Liver (tissue), 9 donors: ENCODE data around the gene C1orf21. TPM values are rescaled to one million over a fixed set of nuclear protein-coding genes. Genes with fewer than 3 reads are reported as not detected.

Experiments used
- DNase-seq: peaks from one replicate; pipeline ENCODE4 v3.0.0-alpha.2; 2017; ENCODE audit warnings: low spot score
- H3K27ac ChIP-seq, 2 donors: one replicate each; pipeline ENCODE4 v1.7.0; 2013; ENCODE audit warnings: inconsistent platforms in 2 of 2, low read length in 2 of 2, control low read depth in 1 of 2, low read depth in 1 of 2, mild to moderate bottlenecking in 1 of 2
- H3K27me3 ChIP-seq, 4 donors: one replicate each; pipeline versions ENCODE4 v1.6.1 to v1.7.0; 2013; ENCODE audit warnings: low read length in 3 of 4, inconsistent platforms in 1 of 4, mild to moderate bottlenecking in 1 of 4, moderate library complexity in 1 of 4; ENCODE audit not compliant: control insufficient read depth in 4 of 4, insufficient read depth in 4 of 4
- H3K36me3 ChIP-seq, 4 donors: one replicate each; pipeline versions ENCODE4 v1.6.1 to v1.7.0; 2013; ENCODE audit warnings: low read length in 3 of 4, mild to moderate bottlenecking in 3 of 4, low read depth in 1 of 4, moderate library complexity in 1 of 4; ENCODE audit not compliant: control insufficient read depth in 4 of 4, insufficient read depth in 3 of 4
- H3K4me1 ChIP-seq, 4 donors: one replicate each; pipeline versions ENCODE4 v1.6.1 to v1.7.0; 2013; ENCODE audit warnings: low read length in 3 of 4, mild to moderate bottlenecking in 3 of 4, moderate library complexity in 1 of 4; ENCODE audit not compliant: control insufficient read depth in 4 of 4, insufficient read depth in 4 of 4
- H3K4me3 ChIP-seq, 3 donors: one replicate each; pipeline versions ENCODE4 v1.6.1 to v1.7.0; 2013; ENCODE audit warnings: low read length in 3 of 3, control low read depth in 1 of 3, low read depth in 1 of 3, mild to moderate bottlenecking in 1 of 3
- H3K9ac ChIP-seq, 2 donors: one replicate each; pipeline ENCODE4 v1.7.0; 2013; ENCODE audit warnings: low read length in 2 of 2, mild to moderate bottlenecking in 2 of 2, moderate library complexity in 2 of 2, control low read depth in 1 of 2, low read depth in 1 of 2
- H3K9me3 ChIP-seq, 4 donors: one replicate each; pipeline versions ENCODE4 v1.6.1 to v1.7.0; 2013; ENCODE audit warnings: low read length in 3 of 4; ENCODE audit not compliant: control insufficient read depth in 4 of 4
- ATF3 ChIP-seq: IDR thresholded peaks from 2 replicates; pipeline ENCODE4 v1.6.1; 2016; ENCODE audit warnings: antibody characterized with exemption
- CTCF ChIP-seq: fragments of 150-350 bp; IDR thresholded peaks from 2 replicates; pipeline ENCODE4 v1.5.1; 2017; ENCODE audit warnings: improper control_type of control experiment, low read depth, low read length; ENCODE audit not compliant: missing input control
- EGR1 ChIP-seq, 2 donors: IDR thresholded peaks; 2 replicates each; pipeline ENCODE4 v1.6.1; 2016 to 2018; ENCODE audit warnings: antibody characterized with exemption in 2 of 2, low read depth in 2 of 2
- FOXA1 ChIP-seq: IDR thresholded peaks from 2 replicates; pipeline ENCODE4 v1.6.1; 2016; ENCODE audit warnings: antibody characterized with exemption
- FOXA2 ChIP-seq: IDR thresholded peaks from 2 replicates; pipeline ENCODE4 v1.6.1; 2016; ENCODE audit warnings: antibody characterized with exemption
- GABPA ChIP-seq, 2 donors: IDR thresholded peaks in 1 of 2; conservative IDR thresholded peaks in 1 of 2; 2 replicates each; pipeline ENCODE4 v1.6.1; 2016; ENCODE audit warnings: antibody characterized with exemption in 2 of 2, mild to moderate bottlenecking in 1 of 2, moderate library complexity in 1 of 2
- HNF4A ChIP-seq, 2 donors: conservative IDR thresholded peaks; 2 replicates each; pipeline ENCODE4 v1.6.1; 2016; ENCODE audit warnings: antibody characterized with exemption in 2 of 2, mild to moderate bottlenecking in 2 of 2
- HNF4G ChIP-seq: IDR thresholded peaks from 2 replicates; pipeline ENCODE4 v1.6.1; 2016; ENCODE audit warnings: antibody characterized with exemption
- JUND ChIP-seq, 2 donors: IDR thresholded peaks; 2 replicates each; pipeline ENCODE4 v1.6.1; 2016; ENCODE audit warnings: antibody characterized with exemption in 2 of 2
- MAX ChIP-seq: IDR thresholded peaks from 2 replicates; pipeline ENCODE4 v1.6.1; 2016; ENCODE audit warnings: antibody characterized with exemption
- NR2F2 ChIP-seq: IDR thresholded peaks from 2 replicates; pipeline ENCODE4 v1.6.1; 2016; ENCODE audit warnings: antibody characterized with exemption
- RAD21 ChIP-seq, 2 donors: IDR thresholded peaks; 2 replicates each; pipeline ENCODE4 v1.6.1; 2016; ENCODE audit warnings: antibody characterized with exemption in 2 of 2, mild to moderate bottlenecking in 2 of 2
- RXRA ChIP-seq, 2 donors: IDR thresholded peaks; 2 replicates each; pipeline ENCODE4 v1.6.1; 2017 to 2018; ENCODE audit warnings: antibody characterized with exemption in 2 of 2, mild to moderate bottlenecking in 1 of 2
- SP1 ChIP-seq: IDR thresholded peaks from 2 replicates; pipeline ENCODE4 v1.6.1; 2018; ENCODE audit warnings: antibody characterized with exemption, mild to moderate bottlenecking
- TAF1 ChIP-seq: conservative IDR thresholded peaks from 2 replicates; pipeline ENCODE4 v1.6.1; 2016; ENCODE audit warnings: antibody characterized with exemption, mild to moderate bottlenecking
- YY1 ChIP-seq: IDR thresholded peaks from 2 replicates; pipeline ENCODE4 v1.6.1; 2016; ENCODE audit warnings: antibody characterized with exemption, mild to moderate bottlenecking
- ZBTB33 ChIP-seq: IDR thresholded peaks from 2 replicates; pipeline ENCODE4 v1.6.1; 2016; ENCODE audit warnings: antibody characterized with exemption
- WGBS: extraction: QIAGEN DNeasy Blood & Tissue Kit; methylation state at CpG from one replicate; pipeline ENCODE4 v1.1.7; 2013; 5-methylcytosine and 5-hydroxymethylcytosine counted together
- polyA plus RNA-seq, 2 donors: library from polyadenylated mRNA; stranded (reverse) in 1 of 2; unstranded in 1 of 2; fragments of 200-250 nt in 1 of 2; fragments of >200 nt in 1 of 2; fragmentation: Nextera tagmentation in 1 of 2; extraction: Ambion mirVana in 1 of 2; gene quantifications; one replicate each; pipeline versions ENCODE4 v1.2.1 to v1.2.3, GENCODE V29; 2013 to 2015
- total RNA-seq, 2 donors: library from RNA; depleted of rRNA; stranded (reverse); fragments of >200 nt; gene quantifications; one replicate each; pipeline ENCODE4 v1.2.3, GENCODE V29; 2014
- donor health status: healthy.
- donor health status: healthy.
- donor health status: healthy.
- donor health status: healthy.
- donor health status: healthy.

The C1orf21 gene
- total and polyA plus RNA-seq, 4 donors = 2.3 to 21.3 (median 13.4) TPM

- H3K9ac ChIP-seq = no peak overlapping the region
- no peak overlapping the region for H3K27ac ChIP-seq
- TF ChIP-seq GABPA (IDR thresholded peaks at IDR 0.05 in 1 of 2, conservative IDR thresholded peaks at IDR 0.05 in 1 of 2) (no peak), HNF4A (conservative IDR thresholded peaks at IDR 0.05) (no peak), HNF4G (no peak), MAX (no peak), ZBTB33 (no peak), FOXA1 (no peak), EGR1 (IDR thresholded peaks at IDR 0.05; ENCODE audit: low read depth in 2 of 2) (no peak), SP1 (no peak), FOXA2 (no peak), TAF1 (no peak), NR2F2 (no peak), JUND (IDR thresholded peaks at IDR 0.05) (no peak), CTCF (no peak)
- no peaks in the 10 kb centered on the region for H3K4me1 ChIP-seq
- DNase-seq = no peak
- H3K27me3 ChIP-seq = no peaks in the 10 kb centered on the region
- H3K9me3 ChIP-seq = no peaks in the 10 kb centered on the region
- no peaks in the 10 kb centered on the region for H3K36me3 ChIP-seq
- WGBS = 75% methylated on average over 3 of the region's 3 CpGs
- no peak overlapping the region for H3K4me3 ChIP-seq
These were observed 55.4 kb downstream of the C1orf21 start for GRCh38 chr1:184442260-184442659.

- Histone ChIP-seq H3K27me3 (no peaks in the 10 kb centered on the region), H3K4me3 (no peak overlapping the region), H3K27ac (no peak overlapping the region), H3K9ac (no peak overlapping the region), H3K4me1 (no peaks in the 10 kb centered on the region), H3K36me3 (no peaks in the 10 kb centered on the region), H3K9me3 (no peaks in the 10 kb centered on the region)
- DNase-seq = no peak
- WGBS = 90% methylated on average over 3 of the region's 3 CpGs
- TF ChIP-seq ATF3 = no peak
These were observed 56.4 kb downstream of the C1orf21 start for GRCh38 chr1:184443201-184443600.

GRCh38 chr1:184443624-184444023, 56.8 kb downstream of the C1orf21 start:
- no peaks in the 10 kb centered on the region for H3K4me1 ChIP-seq
- DNase-seq = no peak
- H3K4me3 ChIP-seq = no peak overlapping the region
- no peak overlapping the region for H3K27ac ChIP-seq
- 97% methylated on average over 1 of the region's 1 CpG for WGBS
- H3K36me3 ChIP-seq = no peaks in the 10 kb centered on the region
- H3K9ac ChIP-seq = no peak overlapping the region
- H3K9me3 ChIP-seq = no peaks in the 10 kb centered on the region
- H3K27me3 ChIP-seq = no peaks in the 10 kb centered on the region
- TF ChIP-seq FOXA1 (no peak), NR2F2 (no peak), HNF4G (no peak), MAX (no peak), FOXA2 (no peak), HNF4A (conservative IDR thresholded peaks at IDR 0.05) (no peak), RXRA (IDR thresholded peaks at IDR 0.05) (no peak), CTCF (no peak), TAF1 (no peak), YY1 (no peak), RAD21 (IDR thresholded peaks at IDR 0.05) (no peak), ATF3 (no peak), SP1 (no peak), ZBTB33 (no peak), JUND (IDR thresholded peaks at IDR 0.05) (no peak)
